Measurements from ENCODE around the gene GPC3.
"Not testable (repeated sequence)": the region's sequence is repeated elsewhere in the genome, so short reads cannot be mapped to it uniquely, and the experiment has no call there.

The GPC3 gene

GRCh38 chrX:133913009-133913408 is 72.4 kb downstream of the GPC3 start:
- Histone ChIP-seq H3K4me1 (ENCODE audit: control insufficient read depth, insufficient read depth, low read length, unreplicated experiment) (no peaks in the 10 kb centered on the region), H2AFZ (ENCODE audit: low read length, unreplicated experiment) (no peak overlapping the region), H3K79me2 (ENCODE audit: control insufficient read depth, insufficient read depth, low read length, unreplicated experiment) (no peaks in the 10 kb centered on the region), H3K27me3 (ENCODE audit: insufficient read depth, low read length) (no peaks in the 10 kb centered on the region), H3K36me3 (ENCODE audit: insufficient read depth, low read length) (no peaks in the 10 kb centered on the region), H3K27ac (ENCODE audit: low read depth, low read length) (no peak overlapping the region), H3K4me3 (ENCODE audit: low read depth, low read length) (no peak overlapping the region)

- Histone ChIP-seq H2AFZ (ENCODE audit: low read length, unreplicated experiment) (no peak overlapping the region), H3K36me3 (ENCODE audit: insufficient read depth, low read length) (no peaks in the 10 kb centered on the region), H3K4me1 (ENCODE audit: control insufficient read depth, insufficient read depth, low read length, unreplicated experiment) (no peaks in the 10 kb centered on the region), H3K79me2 (ENCODE audit: control insufficient read depth, insufficient read depth, low read length, unreplicated experiment) (no peaks in the 10 kb centered on the region), H3K27me3 (ENCODE audit: insufficient read depth, low read length) (no peaks in the 10 kb centered on the region), H3K27ac (ENCODE audit: low read depth, low read length) (no peak overlapping the region), H3K4me3 (ENCODE audit: low read depth, low read length) (no peak overlapping the region)
Observed at GRCh38 chrX:133911825-133912495, 73.4 kb downstream of the GPC3 start.

- Histone ChIP-seq H3K4me3 (ENCODE audit: low read depth, low read length) (no peak overlapping the region), H3K4me1 (ENCODE audit: control insufficient read depth, insufficient read depth, low read length, unreplicated experiment) (no peaks in the 10 kb centered on the region), H3K36me3 (ENCODE audit: insufficient read depth, low read length) (no peaks in the 10 kb centered on the region), H3K27ac (ENCODE audit: low read depth, low read length) (no peak overlapping the region), H3K79me2 (ENCODE audit: control insufficient read depth, insufficient read depth, low read length, unreplicated experiment) (no peaks in the 10 kb centered on the region), H2AFZ (ENCODE audit: low read length, unreplicated experiment) (no peak overlapping the region), H3K27me3 (ENCODE audit: insufficient read depth, low read length) (no peaks in the 10 kb centered on the region)
Observed at GRCh38 chrX:133910539-133910938, 74.9 kb downstream of the GPC3 start.

GRCh38 chrX:133909888-133910287 is 75.5 kb downstream of the GPC3 start:
- Histone ChIP-seq H3K27me3 (ENCODE audit: insufficient read depth, low read length) (no peaks in the 10 kb centered on the region), H3K27ac (ENCODE audit: low read depth, low read length) (no peak overlapping the region), H3K79me2 (ENCODE audit: control insufficient read depth, insufficient read depth, low read length, unreplicated experiment) (no peaks in the 10 kb centered on the region), H3K4me1 (ENCODE audit: control insufficient read depth, insufficient read depth, low read length, unreplicated experiment) (no peaks in the 10 kb centered on the region), H3K36me3 (ENCODE audit: insufficient read depth, low read length) (no peaks in the 10 kb centered on the region), H3K4me3 (ENCODE audit: low read depth, low read length) (no peak overlapping the region), H2AFZ (ENCODE audit: low read length, unreplicated experiment) (no peak overlapping the region)

GRCh38 chrX:133908223-133908955 is 77.0 kb downstream of the GPC3 start:
- no peaks in the 10 kb centered on the region for H3K4me1 ChIP-seq (ENCODE audit: control insufficient read depth, insufficient read depth, low read length, unreplicated experiment)
- no peak overlapping the region for H3K27ac ChIP-seq (ENCODE audit: low read depth, low read length)
- no peak overlapping the region for H2AFZ ChIP-seq (ENCODE audit: low read length, unreplicated experiment)
- H3K4me3 ChIP-seq (ENCODE audit: low read depth, low read length): no peak overlapping the region
- no peaks in the 10 kb centered on the region for H3K79me2 ChIP-seq (ENCODE audit: control insufficient read depth, insufficient read depth, low read length, unreplicated experiment)
- no peaks in the 10 kb centered on the region for H3K36me3 ChIP-seq (ENCODE audit: insufficient read depth, low read length)
- no peaks in the 10 kb centered on the region for H3K27me3 ChIP-seq (ENCODE audit: insufficient read depth, low read length)

- no peak overlapping the region for H2AFZ ChIP-seq (ENCODE audit: low read length, unreplicated experiment)
- no peaks in the 10 kb centered on the region for H3K79me2 ChIP-seq (ENCODE audit: control insufficient read depth, insufficient read depth, low read length, unreplicated experiment)
- H3K4me3 ChIP-seq (ENCODE audit: low read depth, low read length): no peak overlapping the region
- no peaks in the 10 kb centered on the region for H3K4me1 ChIP-seq (ENCODE audit: control insufficient read depth, insufficient read depth, low read length, unreplicated experiment)
- no peaks in the 10 kb centered on the region for H3K27me3 ChIP-seq (ENCODE audit: insufficient read depth, low read length)
- no peaks in the 10 kb centered on the region for H3K36me3 ChIP-seq (ENCODE audit: insufficient read depth, low read length)
- H3K27ac ChIP-seq (ENCODE audit: low read depth, low read length): no peak overlapping the region
Observed at GRCh38 chrX:133907606-133908005, 77.8 kb downstream of the GPC3 start.

GRCh38 chrX:133905305-133905704 is 80.1 kb downstream of the GPC3 start:
- Histone ChIP-seq H3K79me2 (ENCODE audit: control insufficient read depth, insufficient read depth, low read length, unreplicated experiment) (no peaks in the 10 kb centered on the region), H3K27ac (ENCODE audit: low read depth, low read length) (no peak overlapping the region), H3K27me3 (ENCODE audit: insufficient read depth, low read length) (no peaks in the 10 kb centered on the region), H3K4me3 (ENCODE audit: low read depth, low read length) (no peak overlapping the region), H2AFZ (ENCODE audit: low read length, unreplicated experiment) (no peak overlapping the region), H3K4me1 (ENCODE audit: control insufficient read depth, insufficient read depth, low read length, unreplicated experiment) (no peaks in the 10 kb centered on the region), H3K36me3 (ENCODE audit: insufficient read depth, low read length) (no peaks in the 10 kb centered on the region)

- H3K36me3 ChIP-seq (ENCODE audit: insufficient read depth, low read length): no peaks in the 10 kb centered on the region
- H3K27ac ChIP-seq (ENCODE audit: low read depth, low read length): no peak overlapping the region
- no peaks in the 10 kb centered on the region for H3K79me2 ChIP-seq (ENCODE audit: control insufficient read depth, insufficient read depth, low read length, unreplicated experiment)
- no peak overlapping the region for H3K4me3 ChIP-seq (ENCODE audit: low read depth, low read length)
- H3K27me3 ChIP-seq (ENCODE audit: insufficient read depth, low read length): no peaks in the 10 kb centered on the region
- H2AFZ ChIP-seq (ENCODE audit: low read length, unreplicated experiment): no peak overlapping the region
- no peaks in the 10 kb centered on the region for H3K4me1 ChIP-seq (ENCODE audit: control insufficient read depth, insufficient read depth, low read length, unreplicated experiment)
Observed at GRCh38 chrX:133897593-133898163, 87.7 kb downstream of the GPC3 start.

- H3K79me2 ChIP-seq (ENCODE audit: control insufficient read depth, insufficient read depth, low read length, unreplicated experiment): no peaks in the 10 kb centered on the region
- H3K4me1 ChIP-seq (ENCODE audit: control insufficient read depth, insufficient read depth, low read length, unreplicated experiment): no peaks in the 10 kb centered on the region
- no peaks in the 10 kb centered on the region for H3K36me3 ChIP-seq (ENCODE audit: insufficient read depth, low read length)
- no peaks in the 10 kb centered on the region for H3K27me3 ChIP-seq (ENCODE audit: insufficient read depth, low read length)
- no peak overlapping the region for H3K27ac ChIP-seq (ENCODE audit: low read depth, low read length)
- no peak overlapping the region for H3K4me3 ChIP-seq (ENCODE audit: low read depth, low read length)
- no peak overlapping the region for H2AFZ ChIP-seq (ENCODE audit: low read length, unreplicated experiment)
Observed at GRCh38 chrX:133892337-133892736, 93.1 kb downstream of the GPC3 start.

GRCh38 chrX:133888984-133889383 is 96.4 kb downstream of the GPC3 start:
- H3K27ac ChIP-seq (ENCODE audit: low read depth, low read length): no peak overlapping the region
- no peaks in the 10 kb centered on the region for H3K4me1 ChIP-seq (ENCODE audit: control insufficient read depth, insufficient read depth, low read length, unreplicated experiment)
- H3K36me3 ChIP-seq (ENCODE audit: insufficient read depth, low read length): no peaks in the 10 kb centered on the region
- no peaks in the 10 kb centered on the region for H3K27me3 ChIP-seq (ENCODE audit: insufficient read depth, low read length)
- H3K79me2 ChIP-seq (ENCODE audit: control insufficient read depth, insufficient read depth, low read length, unreplicated experiment): no peaks in the 10 kb centered on the region
- H2AFZ ChIP-seq (ENCODE audit: low read length, unreplicated experiment): no peak overlapping the region
- no peak overlapping the region for H3K4me3 ChIP-seq (ENCODE audit: low read depth, low read length)

- not testable (repeated sequence) for H3K79me2 ChIP-seq (ENCODE audit: control insufficient read depth, insufficient read depth, low read length, unreplicated experiment); H3K4me3 ChIP-seq (ENCODE audit: low read depth, low read length); H2AFZ ChIP-seq (ENCODE audit: low read length, unreplicated experiment); H3K4me1 ChIP-seq (ENCODE audit: control insufficient read depth, insufficient read depth, low read length, unreplicated experiment); H3K36me3 ChIP-seq (ENCODE audit: insufficient read depth, low read length); H3K27ac ChIP-seq (ENCODE audit: low read depth, low read length); H3K27me3 ChIP-seq (ENCODE audit: insufficient read depth, low read length)
Observed at GRCh38 chrX:133888084-133888483, 97.3 kb downstream of the GPC3 start.

All from ACC112 (cell line).